Tibial nerve (tissue), 4 donors: ENCODE results near the gene GALNT13. TPM values are rescaled to one million over a fixed set of nuclear protein-coding genes. Genes with fewer than 3 reads are reported as not detected.

ENCODE experiments used
- DNase-seq, 2 donors: peaks; one replicate each; pipeline ENCODE4 v3.0.0-alpha.2; 2019; ENCODE audit warnings: low spot score in 2 of 2
- H3K27ac ChIP-seq, 4 donors: fragments of 200-600 bp; sonication (generic) in 3 of 4; one replicate each; pipeline ENCODE4 v1.5.1; 2017 to 2019; ENCODE audit warnings: mild to moderate bottlenecking in 1 of 4
- H3K27me3 ChIP-seq, 2 donors: fragments of 200-600 bp; sonication (generic) in 1 of 2; one replicate each; pipeline versions ENCODE4 v1.5.1 to v1.6.0; 2017 to 2019
- H3K36me3 ChIP-seq, 3 donors: fragments of 200-600 bp; sonication (generic); one replicate each; pipeline ENCODE4 v1.5.1; 2018 to 2019
- H3K4me1 ChIP-seq, 4 donors: fragments of 200-600 bp; sonication (generic) in 3 of 4; one replicate each; pipeline ENCODE4 v1.5.1; 2017 to 2019
- H3K4me3 ChIP-seq, 4 donors: fragments of 200-600 bp; sonication (generic) in 3 of 4; one replicate each; pipeline ENCODE4 v1.5.1; 2017 to 2019; ENCODE audit warnings: mild to moderate bottlenecking in 1 of 4, moderate library complexity in 1 of 4
- H3K9me3 ChIP-seq, 4 donors: fragments of 200-600 bp; sonication (generic) in 3 of 4; one replicate each; pipeline ENCODE4 v1.5.1; 2017 to 2019
- CTCF ChIP-seq, 5 experiments: fragments of 200-600 bp in 3 of 5; fragments of 450-650 bp in 2 of 5; sonication (generic) in 3 of 5; IDR thresholded peaks; one replicate each; pipeline ENCODE4 v1.5.1; 2016 to 2019; ENCODE audit warnings: antibody characterized with exemption in 5 of 5, mild to moderate bottlenecking in 3 of 5, moderate library complexity in 2 of 5
- EP300 ChIP-seq, 2 donors: sonication (generic); formaldehyde crosslinking; IDR thresholded peaks; one replicate each; pipeline ENCODE4 v1.6.1; 2017; ENCODE audit warnings: antibody characterized with exemption in 2 of 2, mild to moderate bottlenecking in 1 of 2
- POLR2A ChIP-seq, 2 donors: fragments of 450-650 bp; IDR thresholded peaks; one replicate each; pipeline ENCODE4 v1.6.1; 2017; ENCODE audit warnings: antibody characterized with exemption in 2 of 2, mild to moderate bottlenecking in 2 of 2, moderate library complexity in 2 of 2
- WGBS, 2 donors: methylation state at CpG; one replicate each; pipeline ENCODE4 v1.1.5; 2018; 5-methylcytosine and 5-hydroxymethylcytosine counted together
- total RNA-seq, 4 donors: library from RNA; depleted of rRNA; stranded (reverse); fragments of >200 nt; gene quantifications; one replicate each; pipeline ENCODE4 v1.1.0, GENCODE V29; 2016

Gene GALNT13
- total RNA-seq, 4 donors from 2014 or later, result under 0.01 to 3.1 (median 1.3) TPM; not detected in 1

- Histone ChIP-seq H3K36me3 (no peaks in the 10 kb centered on the region), H3K4me3 (no peak overlapping the region), H3K4me1 (no peaks in the 10 kb centered on the region), H3K9me3 (no peaks in the 10 kb centered on the region), H3K27ac (no peak overlapping the region), H3K27me3 (no peaks in the 10 kb centered on the region)
- 61 to 74% methylated on average over 5 of the region's 5 CpGs for WGBS, 2 donors
- TF ChIP-seq POLR2A (IDR thresholded peaks at IDR 0.05), result no peak
- TF ChIP-seq CTCF (IDR thresholded peaks at IDR 0.05), result no peak
- TF ChIP-seq EP300 (IDR thresholded peaks at IDR 0.05), result no peak
- DNase-seq, result no peak
Observed at GRCh38 chr2:153967248-153967973, 95.7 kb downstream of the GALNT13 start.

DNA sequence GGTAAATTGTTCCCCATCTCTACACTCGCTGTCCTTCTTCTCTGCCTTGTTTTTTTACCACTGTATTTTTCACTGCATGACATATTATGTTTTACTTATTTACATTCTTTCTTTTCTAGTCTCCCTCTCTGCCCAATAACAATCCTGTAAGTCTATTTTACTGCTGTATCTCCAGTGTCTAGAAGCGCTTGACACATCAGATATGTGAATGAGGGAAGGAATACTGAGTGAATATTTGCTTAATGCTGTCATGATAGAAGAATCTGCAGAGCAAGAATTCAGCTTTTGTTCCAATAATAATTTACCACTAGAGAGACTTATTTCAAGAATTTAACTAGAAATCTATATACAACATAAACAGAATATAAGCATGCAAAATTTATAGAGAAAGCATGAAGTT is 99.5 kb downstream of the GALNT13 start:
- Histone ChIP-seq H3K27me3 (no peaks in the 10 kb centered on the region), H3K9me3 (no peaks in the 10 kb centered on the region), H3K4me1 (no peaks in the 10 kb centered on the region), H3K4me3 (no peak overlapping the region), H3K36me3 (no peaks in the 10 kb centered on the region), H3K27ac (no peak overlapping the region)
- DNase-seq, result no peak
- TF ChIP-seq POLR2A (IDR thresholded peaks at IDR 0.05) (no peak), CTCF (IDR thresholded peaks at IDR 0.05) (no peak), EP300 (IDR thresholded peaks at IDR 0.05) (no peak)
- WGBS, 2 donors, result 38 to 39% methylated on average over 2 of the region's 2 CpGs

DNA sequence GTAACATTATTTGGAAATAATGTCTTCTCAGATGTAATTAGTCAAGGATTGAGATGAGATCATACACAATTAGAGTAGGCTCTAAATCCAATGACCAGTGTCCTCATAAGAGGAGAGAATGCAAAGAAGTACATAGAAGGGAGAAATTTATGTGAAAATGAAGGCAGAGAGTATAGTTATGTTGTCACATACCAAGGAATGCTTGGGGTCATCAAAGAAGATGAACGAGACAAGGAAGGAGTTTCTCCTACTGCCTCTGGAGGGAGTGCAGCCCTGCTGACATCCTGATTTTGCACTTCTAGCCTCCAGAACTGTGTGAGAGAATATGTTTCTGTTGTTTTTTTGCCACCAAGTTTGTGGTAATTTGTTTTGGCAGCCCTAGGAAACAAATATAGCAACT is 100.1 kb downstream of the GALNT13 start:
- WGBS, 2 donors, result 28 to 41% methylated on average over 1 of the region's 1 CpG

DNA sequence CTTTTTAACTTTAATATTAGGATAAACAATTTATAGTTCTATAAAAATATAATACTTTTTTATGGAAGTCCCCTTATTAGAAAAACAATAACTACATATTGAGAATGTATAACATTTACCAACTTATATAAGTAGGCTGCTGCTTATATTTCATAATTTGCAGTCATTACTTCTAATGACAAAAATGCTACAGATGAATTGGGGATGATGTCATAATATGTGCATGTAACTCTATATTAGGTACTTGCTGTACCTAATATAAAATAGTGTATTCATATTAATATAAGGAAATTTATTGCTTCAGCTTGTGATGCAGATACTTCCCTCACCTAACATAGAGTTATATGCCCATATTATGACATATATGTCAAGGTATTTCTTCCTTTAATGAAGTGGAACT is 100.7 kb downstream of the GALNT13 start:
- no peak for DNase-seq
- Histone ChIP-seq H3K36me3 (no peaks in the 10 kb centered on the region), H3K27ac (no peak overlapping the region), H3K9me3 (no peaks in the 10 kb centered on the region), H3K4me3 (no peak overlapping the region), H3K4me1 (no peaks in the 10 kb centered on the region), H3K27me3 (no peaks in the 10 kb centered on the region)
- TF ChIP-seq CTCF (IDR thresholded peaks at IDR 0.05), result no peak
- no peak for TF ChIP-seq EP300 (IDR thresholded peaks at IDR 0.05)
- TF ChIP-seq POLR2A (IDR thresholded peaks at IDR 0.05), result no peak

More for the DNA sequence above, 100.1 kb downstream of the GALNT13 start:
- no peaks in the 10 kb centered on the region for H3K36me3 ChIP-seq
- no peak for TF ChIP-seq POLR2A (IDR thresholded peaks at IDR 0.05)
- no peak for TF ChIP-seq EP300 (IDR thresholded peaks at IDR 0.05)
- no peak for TF ChIP-seq CTCF (IDR thresholded peaks at IDR 0.05)
- no peaks in the 10 kb centered on the region for H3K9me3 ChIP-seq
- no peak for DNase-seq
- H3K4me1 ChIP-seq, result no peaks in the 10 kb centered on the region
- H3K27ac ChIP-seq, result no peak overlapping the region
- no peaks in the 10 kb centered on the region for H3K27me3 ChIP-seq
- no peak overlapping the region for H3K4me3 ChIP-seq

- H3K4me1 ChIP-seq, result peaks cover 0 to 9% (median 0%) of the 10 kb centered on the region in 4 donors
- DNase-seq, result no peak
- no peaks in the 10 kb centered on the region for H3K9me3 ChIP-seq
- no peak overlapping the region for H3K4me3 ChIP-seq
- no peaks in the 10 kb centered on the region for H3K27me3 ChIP-seq
- TF ChIP-seq EP300 (IDR thresholded peaks at IDR 0.05) (no peak), POLR2A (IDR thresholded peaks at IDR 0.05) (no peak), CTCF (IDR thresholded peaks at IDR 0.05) (no peak)
- 51 to 57% methylated on average over 9 of the region's 9 CpGs for whole genome bisulfite sequencing, 2 donors
- no peaks in the 10 kb centered on the region for H3K36me3 ChIP-seq
- H3K27ac ChIP-seq, result peak overlapping the region in 1 of 4 donors; percentile 60
Observed at GRCh38 chr2:153986488-153987229, 114.9 kb downstream of the GALNT13 start.
